Measurements from ENCODE around the gene MSI2. TPM values are rescaled to one million over a fixed set of nuclear protein-coding genes. Genes with fewer than 3 reads are reported as not detected.

The MSI2 gene
- total RNA-seq, 1 donor from 2014 or later, result 140 TPM

DNA sequence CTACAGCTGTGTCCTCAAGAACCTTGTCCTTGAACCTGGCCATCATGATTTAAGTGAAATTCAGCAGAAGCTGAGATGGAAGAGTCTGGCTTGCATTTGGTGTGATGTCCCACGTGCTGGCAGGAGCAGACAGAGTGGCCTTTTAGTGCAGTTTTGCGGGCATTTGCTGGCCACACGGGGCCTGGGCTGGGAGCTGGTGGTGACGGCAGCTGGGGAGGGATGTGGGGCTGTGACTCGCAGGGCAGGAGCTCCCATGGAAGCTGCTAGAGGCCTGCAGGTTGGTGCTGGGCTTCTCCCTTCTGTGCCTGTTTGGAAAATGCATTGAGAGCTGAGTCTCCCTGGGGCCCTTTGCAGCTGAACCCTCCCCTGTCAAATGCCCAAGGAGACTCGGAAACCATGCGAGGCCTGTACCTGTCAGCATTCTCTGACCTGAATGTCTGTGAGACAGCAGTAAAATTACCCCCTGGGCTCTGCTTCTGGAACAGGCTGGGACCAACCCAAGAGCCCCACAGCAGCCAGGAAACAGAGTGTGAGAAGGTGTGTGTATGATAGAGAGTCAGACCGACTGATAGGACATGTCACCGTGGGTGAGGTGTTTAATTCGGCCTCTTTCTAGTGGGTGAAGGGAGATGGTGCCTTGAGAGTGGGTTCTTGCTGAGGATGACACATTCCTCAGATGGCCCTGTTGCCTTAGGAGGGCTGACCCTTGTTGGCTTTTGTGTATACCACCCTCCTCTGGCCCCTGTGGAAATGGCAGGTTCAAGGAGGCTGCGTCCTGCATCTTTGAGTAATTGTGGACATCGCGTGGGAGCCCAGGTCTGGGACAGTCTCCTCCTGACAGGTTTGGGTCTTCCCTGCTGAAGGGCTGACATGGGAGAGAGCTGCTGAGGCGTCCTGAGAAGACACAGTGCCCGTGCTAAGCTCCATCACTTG, 145.5 kb downstream of the MSI2 start:
- Mint-ChIP-seq H3K4me1 (peaks cover 81% of the 10 kb centered on the region), H3K36me3 (ENCODE audit: low read depth) (peaks cover 2% of the 10 kb centered on the region), H3K27ac (ENCODE audit: unreplicated experiment) (peak overlapping the region; percentile 73), H3K27me3 (ENCODE audit: low read depth) (no peaks in the 10 kb centered on the region), H3K9me3 (no peaks in the 10 kb centered on the region), H3K4me3 (peak overlapping the region; percentile 17)
- no peak for DNase-seq (ENCODE audit: low read depth, low spot score)
- TF ChIP-seq, protein P1, sequence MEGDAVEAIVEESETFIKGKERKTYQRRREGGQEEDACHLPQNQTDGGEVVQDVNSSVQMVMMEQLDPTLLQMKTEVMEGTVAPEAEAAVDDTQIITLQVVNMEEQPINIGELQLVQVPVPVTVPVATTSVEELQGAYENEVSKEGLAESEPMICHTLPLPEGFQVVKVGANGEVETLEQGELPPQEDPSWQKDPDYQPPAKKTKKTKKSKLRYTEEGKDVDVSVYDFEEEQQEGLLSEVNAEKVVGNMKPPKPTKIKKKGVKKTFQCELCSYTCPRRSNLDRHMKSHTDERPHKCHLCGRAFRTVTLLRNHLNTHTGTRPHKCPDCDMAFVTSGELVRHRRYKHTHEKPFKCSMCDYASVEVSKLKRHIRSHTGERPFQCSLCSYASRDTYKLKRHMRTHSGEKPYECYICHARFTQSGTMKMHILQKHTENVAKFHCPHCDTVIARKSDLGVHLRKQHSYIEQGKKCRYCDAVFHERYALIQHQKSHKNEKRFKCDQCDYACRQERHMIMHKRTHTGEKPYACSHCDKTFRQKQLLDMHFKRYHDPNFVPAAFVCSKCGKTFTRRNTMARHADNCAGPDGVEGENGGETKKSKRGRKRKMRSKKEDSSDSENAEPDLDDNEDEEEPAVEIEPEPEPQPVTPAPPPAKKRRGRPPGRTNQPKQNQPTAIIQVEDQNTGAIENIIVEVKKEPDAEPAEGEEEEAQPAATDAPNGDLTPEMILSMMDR (conservative IDR thresholded peaks at IDR 0.05), result no peak

DNA sequence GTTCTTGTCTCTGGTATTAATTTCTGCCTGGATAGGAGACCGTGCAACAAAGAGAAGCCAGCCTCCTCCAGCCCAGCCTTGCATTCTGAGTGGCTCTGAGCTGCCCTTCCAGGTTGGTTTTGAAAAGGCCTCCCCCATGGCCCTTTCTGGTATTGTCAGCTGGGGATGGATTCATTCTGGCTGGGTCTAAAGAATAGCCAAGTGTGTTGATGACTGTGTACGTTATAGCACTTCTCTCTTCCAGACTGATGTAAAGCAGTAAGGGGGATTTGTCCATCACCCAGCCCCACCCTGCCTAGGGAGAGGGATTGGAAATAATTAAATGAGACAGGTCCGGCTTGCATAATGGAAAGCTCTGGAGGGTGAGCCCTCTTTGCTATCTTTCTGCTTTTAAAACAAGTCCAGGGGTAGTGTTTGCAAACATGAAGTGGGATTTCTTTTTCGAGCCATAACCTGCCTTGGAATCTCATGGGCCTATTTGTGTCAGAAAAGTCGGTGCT, 146.4 kb downstream of the MSI2 start:
- DNase-seq (ENCODE audit: low read depth, low spot score), result no peak
- Mint-ChIP-seq H3K4me1 (peaks cover 81% of the 10 kb centered on the region), H3K27me3 (ENCODE audit: low read depth) (no peaks in the 10 kb centered on the region), H3K36me3 (ENCODE audit: low read depth) (peaks cover 2% of the 10 kb centered on the region), H3K4me3 (peak overlapping the region; percentile 22), H3K27ac (ENCODE audit: unreplicated experiment) (peak overlapping the region; percentile 72), H3K9me3 (no peaks in the 10 kb centered on the region)
- TF ChIP-seq, protein P1 (conservative IDR thresholded peaks at IDR 0.05), result no peak

DNA sequence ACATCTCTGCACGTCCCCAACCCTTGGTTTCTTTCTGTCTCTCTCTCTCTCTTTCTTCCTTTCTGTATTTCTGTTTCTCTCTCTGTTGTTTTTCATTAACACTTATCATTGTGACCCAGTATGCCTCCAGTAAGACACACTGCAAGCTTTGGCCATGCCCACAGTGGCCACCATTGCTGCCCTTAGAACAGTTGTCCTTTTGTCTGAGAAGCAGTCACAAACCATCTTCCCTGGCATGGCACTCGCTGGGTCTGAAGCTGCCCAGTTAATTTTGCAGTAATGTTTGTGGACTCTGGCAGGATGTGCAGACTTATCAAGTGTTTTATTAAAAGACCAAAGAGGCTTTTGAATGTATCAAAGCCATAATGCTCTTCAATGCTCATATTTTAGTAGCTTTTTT, 146.9 kb downstream of the MSI2 start:
- no peaks in the 10 kb centered on the region for H3K27me3 Mint-ChIP-seq (ENCODE audit: low read depth)
- TF ChIP-seq, protein P1 (conservative IDR thresholded peaks at IDR 0.05), result no peak
- H3K36me3 Mint-ChIP-seq (ENCODE audit: low read depth), result peaks cover 2% of the 10 kb centered on the region
- H3K4me3 Mint-ChIP-seq, result no peak overlapping the region
- no peak overlapping the region for H3K27ac Mint-ChIP-seq (ENCODE audit: unreplicated experiment)
- peaks cover 81% of the 10 kb centered on the region for H3K4me1 Mint-ChIP-seq
- DNase-seq (ENCODE audit: low read depth, low spot score), result no peak
- no peaks in the 10 kb centered on the region for H3K9me3 Mint-ChIP-seq

DNA sequence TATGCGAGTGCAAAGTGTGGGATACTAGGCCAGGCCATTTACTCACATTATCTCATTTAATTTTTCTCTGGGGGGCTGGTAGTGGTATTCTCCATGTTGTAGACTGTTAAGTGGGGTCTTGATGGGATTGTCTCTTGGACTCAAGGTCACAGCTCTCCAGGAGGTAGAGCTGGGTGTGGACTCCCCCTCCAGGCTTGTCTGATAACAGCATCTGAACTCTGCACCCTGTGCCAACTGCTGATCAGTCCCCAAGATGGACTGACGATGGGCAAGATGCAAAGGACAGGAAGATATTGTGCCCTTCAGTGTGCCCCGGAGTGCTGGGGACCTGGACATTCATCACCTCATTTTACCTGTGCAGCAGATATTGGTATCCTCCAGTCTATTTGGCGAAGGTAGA, 147.8 kb downstream of the MSI2 start:
- TF ChIP-seq, protein P1 (conservative IDR thresholded peaks at IDR 0.05), result no peak
- H3K36me3 Mint-ChIP-seq (ENCODE audit: low read depth), result peaks cover 2% of the 10 kb centered on the region
- H3K27ac Mint-ChIP-seq (ENCODE audit: unreplicated experiment), result no peak overlapping the region
- no peaks in the 10 kb centered on the region for H3K27me3 Mint-ChIP-seq (ENCODE audit: low read depth)
- no peak for DNase-seq (ENCODE audit: low read depth, low spot score)
- H3K9me3 Mint-ChIP-seq, result no peaks in the 10 kb centered on the region
- peaks cover 87% of the 10 kb centered on the region for H3K4me1 Mint-ChIP-seq
- H3K4me3 Mint-ChIP-seq, result no peak overlapping the region

DNA sequence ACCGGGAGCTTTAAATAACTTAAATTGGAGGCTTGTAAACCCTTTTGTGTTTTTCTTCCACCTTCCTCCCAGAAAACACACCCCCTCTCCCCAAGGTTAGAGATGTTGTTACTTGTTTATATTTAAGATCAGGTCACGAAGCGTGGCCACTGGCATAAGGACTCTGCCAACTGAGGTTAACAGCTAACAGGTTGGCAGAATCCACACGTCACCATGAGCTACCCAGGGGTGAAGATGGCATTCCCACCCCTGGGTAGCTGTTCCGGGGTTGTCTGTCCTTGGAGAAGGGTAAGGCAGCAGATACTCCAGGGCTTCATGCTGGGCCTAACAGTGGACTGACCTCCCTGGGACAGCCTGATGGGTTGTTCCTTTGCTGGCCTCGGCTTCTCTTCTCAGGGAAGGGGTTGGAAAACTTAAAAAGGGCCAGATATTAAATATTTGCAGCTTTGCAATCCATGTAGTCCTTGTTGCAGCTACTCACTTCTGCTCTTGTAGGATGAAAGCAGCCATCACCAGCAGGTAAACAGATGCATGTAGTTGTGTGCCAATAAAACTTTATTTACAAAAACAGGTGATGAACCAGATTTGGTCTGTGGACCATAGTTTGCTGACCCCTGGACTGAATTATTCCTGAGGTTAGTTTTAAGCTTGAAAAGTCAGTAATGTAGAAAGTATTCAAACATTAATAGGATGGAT, 148.6 kb downstream of the MSI2 start:
- H3K4me3 Mint-ChIP-seq, result peak overlapping the region; percentile 77
- H3K4me1 Mint-ChIP-seq, result peaks cover 94% of the 10 kb centered on the region
- H3K27me3 Mint-ChIP-seq (ENCODE audit: low read depth), result no peaks in the 10 kb centered on the region
- H3K9me3 Mint-ChIP-seq, result no peaks in the 10 kb centered on the region
- H3K27ac Mint-ChIP-seq (ENCODE audit: unreplicated experiment), result peak overlapping the region; percentile 40
- TF ChIP-seq, protein P1 (conservative IDR thresholded peaks at IDR 0.05), result no peak
- H3K36me3 Mint-ChIP-seq (ENCODE audit: low read depth), result peaks cover 2% of the 10 kb centered on the region
- DNase-seq (ENCODE audit: low read depth, low spot score), result no peak

All from neural crest cell (in vitro differentiated cells).